Stimulated activated CD4-positive, alpha-beta T cell treated with anti-CD3 and anti-CD28 coated beads, Interleukin-1b, Interleukin-23, amount 100 ng/mL, for 24 hours (primary cell): ENCODE results near the gene TSN.
A peak's percentile ranks its signal among the peaks of the same experiment; 100 is the strongest.
"Not testable (repeated sequence)": the region's sequence is repeated elsewhere in the genome, so short reads cannot be mapped to it uniquely, and the experiment has no call there.

Experiments
- DNase-seq, 4 experiments: peaks; one replicate each; pipeline ENCODE4 v3.0.0-alpha.2; 2020; ENCODE audit warnings: low read depth in 4 of 4, low spot score in 1 of 4

The TSN gene

DNA sequence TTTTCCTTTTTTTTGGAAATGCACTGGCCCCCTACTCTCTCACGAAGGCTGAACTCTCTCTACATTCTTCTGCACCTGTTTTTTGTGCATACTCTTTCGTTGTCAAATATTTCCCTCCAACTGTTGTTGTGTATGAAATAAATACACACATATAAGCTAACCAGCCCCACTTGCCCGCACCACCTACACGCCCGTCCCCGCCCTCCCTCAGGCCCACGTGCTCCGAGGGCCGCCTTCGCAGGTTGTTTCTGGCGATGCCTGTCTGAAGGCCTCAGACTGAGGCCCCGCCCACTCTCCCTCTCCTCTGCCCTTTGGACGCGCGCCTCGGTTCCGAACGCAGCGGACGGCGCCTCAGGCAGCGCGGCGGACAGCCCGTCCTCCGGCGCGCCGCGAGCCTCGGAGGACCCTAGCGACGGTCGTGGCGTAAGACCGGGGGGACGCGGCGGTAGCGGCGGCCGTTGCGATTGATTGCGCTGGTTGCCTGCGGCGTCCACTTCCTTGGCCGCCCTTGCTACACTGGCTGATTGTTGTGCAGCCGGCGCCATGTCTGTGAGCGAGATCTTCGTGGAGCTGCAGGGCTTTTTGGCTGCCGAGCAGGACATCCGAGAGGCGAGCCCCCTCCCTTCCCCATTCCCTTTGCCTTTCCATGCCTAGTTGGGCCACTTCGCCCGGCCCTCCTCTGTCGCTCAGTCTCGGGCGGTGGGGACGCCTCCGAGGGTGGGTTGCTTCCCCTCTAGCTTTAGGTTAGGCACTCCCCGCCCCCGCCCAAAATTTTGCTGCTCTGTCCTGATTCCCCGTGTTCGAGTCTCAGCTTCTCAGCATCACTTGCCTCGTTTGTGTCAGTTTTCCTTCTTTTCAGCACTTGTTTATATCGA lies at the start of gene TSN:
TSS of gene TSN (plus strand) at position 415 of the 875 bp plus-strand sequence. CDS start at position 544, 129 bp downstream.
- peak; percentile 93 to 98 (median 96) for DNase-seq

GRCh38 chr2:121705958-121706357 lies 49.5 kb upstream of the TSN start:
- DNase-seq: no peak

GRCh38 chr2:121707344-121707919 lies 48.0 kb upstream of the TSN start:
- no peak for DNase-seq

- DNase-seq: no peak
These were observed 47.5 kb upstream of the TSN start for GRCh38 chr2:121707920-121708361.

DNA sequence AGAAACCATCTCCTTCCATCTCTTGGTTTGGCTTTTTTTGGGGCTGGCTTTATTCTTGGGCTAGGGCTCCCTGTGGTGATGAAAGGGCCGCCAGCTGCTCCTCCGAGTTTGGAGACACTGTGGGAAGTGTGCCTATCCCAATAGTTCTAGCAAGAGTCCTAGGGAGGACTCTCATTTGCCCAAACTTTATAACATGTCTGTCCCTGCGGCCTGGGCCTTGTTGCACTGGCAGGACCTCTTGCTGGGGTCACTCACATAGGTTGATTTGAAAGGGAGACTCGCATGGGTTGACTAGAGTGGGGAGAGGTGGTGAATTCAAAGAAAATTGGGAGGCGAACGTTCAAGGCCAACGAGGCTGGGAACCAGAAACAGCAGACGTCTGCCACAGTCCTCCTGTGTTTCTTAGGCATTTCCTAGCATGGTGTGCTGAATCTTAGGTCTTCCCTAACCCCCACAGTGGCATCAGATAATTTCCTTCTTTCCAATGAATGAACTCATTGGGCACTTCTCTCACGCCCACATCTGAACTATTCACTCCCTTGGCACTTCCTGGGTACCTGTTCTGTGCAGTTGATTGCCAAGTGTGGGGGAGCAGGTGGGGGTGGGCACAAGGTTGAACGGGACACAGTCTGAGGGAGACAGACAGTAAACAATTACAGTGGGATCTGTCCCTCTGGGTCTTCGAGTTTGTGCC lies 45.5 kb upstream of the TSN start:
- no peak for DNase-seq

DNA sequence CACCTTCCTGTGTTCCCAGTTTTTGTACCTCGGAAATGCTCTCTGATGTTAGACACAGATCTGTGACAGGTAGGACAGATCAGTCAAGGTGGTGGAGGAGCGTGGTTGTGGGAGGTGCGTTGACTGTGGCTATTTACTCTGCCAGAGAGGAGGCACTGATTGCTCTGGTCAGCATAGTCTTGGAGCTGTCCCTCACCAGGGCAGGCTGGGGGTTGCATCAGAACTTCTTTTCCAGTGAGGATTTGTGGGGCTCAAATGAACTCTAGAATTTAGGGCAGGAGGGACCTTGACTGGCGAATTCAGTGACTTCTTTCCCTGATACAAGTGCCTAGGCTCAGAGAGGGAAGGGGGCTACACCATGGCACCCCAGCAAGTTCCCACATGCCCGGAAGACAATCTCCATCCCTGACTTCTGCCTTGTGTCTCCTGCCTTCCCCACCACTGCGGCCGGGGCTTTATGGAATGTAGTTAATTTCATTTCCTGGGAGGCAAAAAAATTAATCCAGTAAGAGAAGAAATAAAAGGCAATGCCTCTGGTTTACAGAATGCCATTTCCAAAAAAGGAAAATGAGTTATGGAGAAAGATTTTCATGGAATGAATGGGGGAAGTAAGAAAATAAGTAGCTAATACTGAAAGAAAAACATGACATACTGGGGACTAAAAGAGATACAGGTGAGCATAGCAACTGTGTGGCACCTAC lies 44.8 kb upstream of the TSN start:
- DNase-seq: no peak

- not testable (repeated sequence) for DNase-seq
These were observed 44.0 kb upstream of the TSN start for GRCh38 chr2:121711481-121711880.

DNA sequence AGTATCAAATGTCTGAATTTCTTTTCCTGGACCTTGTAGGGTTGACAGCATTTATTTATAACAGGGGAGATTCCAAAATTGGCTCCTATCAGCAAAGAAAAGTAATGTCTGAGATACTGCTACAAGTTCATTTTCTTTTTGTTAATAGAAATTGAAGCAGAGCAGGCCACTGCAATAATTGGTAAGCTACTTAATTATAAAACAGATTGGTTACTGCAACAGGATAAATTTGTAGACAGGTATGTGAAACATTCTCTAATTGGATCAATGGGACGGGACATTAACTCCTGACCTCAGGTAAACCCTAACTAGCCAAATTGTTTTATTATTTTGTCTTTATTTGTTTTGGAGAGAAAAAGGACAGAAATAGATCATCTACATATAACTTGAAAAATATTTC lies 39.3 kb upstream of the TSN start:
- no peak for DNase-seq

GRCh38 chr2:121717529-121717928 lies 37.9 kb upstream of the TSN start:
- DNase-seq: no peak

DNA sequence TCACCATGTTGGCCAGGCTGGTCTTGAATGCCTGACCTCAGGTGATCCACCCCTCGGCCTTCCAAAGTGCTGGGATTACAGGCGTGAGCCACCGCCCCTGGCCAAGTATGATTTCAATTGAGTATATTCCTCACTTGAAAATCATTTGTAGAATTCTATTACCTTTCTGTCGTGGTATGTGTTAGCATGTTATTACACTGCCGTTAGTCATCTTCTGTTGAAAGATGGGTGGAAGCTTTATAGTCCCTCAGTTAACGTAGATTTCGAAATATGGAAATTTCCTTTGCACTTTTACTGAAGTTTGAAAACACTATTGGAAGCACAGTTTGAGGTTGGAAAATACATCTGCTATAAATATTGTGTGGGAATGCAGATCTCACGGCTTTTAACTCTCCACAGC lies 33.5 kb upstream of the TSN start:
- DNase-seq: no peak

GRCh38 chr2:121722479-121722878 lies 33.0 kb upstream of the TSN start:
- DNase-seq: no peak

GRCh38 chr2:121723316-121723715 lies 32.1 kb upstream of the TSN start:
- no peak for DNase-seq

DNA sequence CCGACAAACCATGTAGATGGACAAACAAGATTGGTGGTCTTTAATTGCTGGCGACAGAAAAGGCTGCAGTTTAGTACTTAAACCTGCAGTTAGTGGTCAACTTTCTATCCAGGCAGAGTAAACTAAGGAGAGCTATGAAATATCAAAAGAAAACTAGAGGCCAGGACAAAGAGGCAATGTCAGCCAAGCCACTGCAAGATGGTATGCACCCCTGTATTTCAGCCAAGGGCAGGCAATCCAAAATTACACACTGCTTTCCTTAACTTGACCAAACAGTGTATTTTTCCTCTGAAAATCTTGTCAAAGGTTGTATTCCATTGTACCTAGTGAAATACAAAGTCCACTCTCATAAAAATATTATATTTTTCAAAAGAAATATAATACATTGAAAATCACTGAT lies 28.1 kb upstream of the TSN start:
- DNase-seq: no peak

GRCh38 chr2:121727950-121728349 lies 27.5 kb upstream of the TSN start:
- DNase-seq: no peak

DNA sequence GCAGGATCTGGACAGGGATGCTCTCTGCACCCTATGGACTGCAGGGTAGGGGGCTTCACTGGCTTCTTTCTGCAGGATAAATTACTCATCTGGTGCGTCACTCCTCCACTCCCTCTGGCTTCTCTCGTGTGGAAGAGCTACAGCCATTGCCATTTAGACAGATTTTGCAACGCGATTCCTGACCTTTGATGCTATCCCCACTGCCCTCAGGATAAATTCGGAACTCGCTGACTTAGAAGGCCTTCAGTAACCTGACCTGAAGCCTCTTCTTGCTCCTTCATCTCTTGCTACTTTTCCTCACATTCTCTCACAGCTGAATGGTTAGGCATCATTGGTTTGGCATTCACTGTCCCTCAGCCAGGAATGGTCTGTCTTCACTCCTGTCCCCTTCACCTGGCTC lies 24.1 kb upstream of the TSN start:
- DNase-seq: no peak

DNA sequence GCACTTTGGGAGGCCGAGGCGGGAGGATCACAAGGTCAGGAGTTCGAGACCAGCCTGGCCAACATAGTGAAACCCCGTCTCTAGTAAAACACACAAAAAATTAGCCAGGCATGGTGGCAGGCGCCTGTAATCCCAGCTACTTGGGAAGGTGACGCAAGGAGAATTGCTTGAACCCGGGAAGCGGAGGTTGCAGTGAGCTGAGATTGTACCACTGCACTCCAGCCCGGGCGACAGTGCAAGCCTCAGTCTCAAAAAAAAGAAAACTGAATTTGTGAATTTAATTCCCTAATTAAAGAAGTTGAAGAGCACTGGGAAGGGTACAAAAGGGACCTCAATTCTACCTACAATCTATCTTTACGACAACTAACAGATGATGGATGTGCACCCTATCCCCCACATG lies 20.9 kb upstream of the TSN start:
- not testable (repeated sequence) for DNase-seq

GRCh38 chr2:121735518-121736074 lies 19.9 kb upstream of the TSN start:
- DNase-seq: no peak

DNA sequence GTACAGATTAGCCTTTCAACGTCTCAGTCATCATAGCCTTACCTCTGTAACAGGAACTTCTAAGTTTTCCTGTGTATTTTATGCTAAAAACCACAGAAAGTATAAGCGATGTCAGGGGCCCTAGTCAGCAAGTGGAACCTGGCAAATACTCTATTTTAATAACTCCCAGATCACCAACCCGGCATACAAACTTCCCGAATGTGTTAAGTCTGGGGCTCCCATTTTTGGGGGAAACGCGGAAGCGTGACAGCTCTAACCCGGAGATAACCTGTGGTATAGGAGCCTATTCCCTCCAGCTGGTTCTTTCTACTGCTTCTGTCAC lies 19.4 kb upstream of the TSN start:
- DNase-seq: no peak

DNA sequence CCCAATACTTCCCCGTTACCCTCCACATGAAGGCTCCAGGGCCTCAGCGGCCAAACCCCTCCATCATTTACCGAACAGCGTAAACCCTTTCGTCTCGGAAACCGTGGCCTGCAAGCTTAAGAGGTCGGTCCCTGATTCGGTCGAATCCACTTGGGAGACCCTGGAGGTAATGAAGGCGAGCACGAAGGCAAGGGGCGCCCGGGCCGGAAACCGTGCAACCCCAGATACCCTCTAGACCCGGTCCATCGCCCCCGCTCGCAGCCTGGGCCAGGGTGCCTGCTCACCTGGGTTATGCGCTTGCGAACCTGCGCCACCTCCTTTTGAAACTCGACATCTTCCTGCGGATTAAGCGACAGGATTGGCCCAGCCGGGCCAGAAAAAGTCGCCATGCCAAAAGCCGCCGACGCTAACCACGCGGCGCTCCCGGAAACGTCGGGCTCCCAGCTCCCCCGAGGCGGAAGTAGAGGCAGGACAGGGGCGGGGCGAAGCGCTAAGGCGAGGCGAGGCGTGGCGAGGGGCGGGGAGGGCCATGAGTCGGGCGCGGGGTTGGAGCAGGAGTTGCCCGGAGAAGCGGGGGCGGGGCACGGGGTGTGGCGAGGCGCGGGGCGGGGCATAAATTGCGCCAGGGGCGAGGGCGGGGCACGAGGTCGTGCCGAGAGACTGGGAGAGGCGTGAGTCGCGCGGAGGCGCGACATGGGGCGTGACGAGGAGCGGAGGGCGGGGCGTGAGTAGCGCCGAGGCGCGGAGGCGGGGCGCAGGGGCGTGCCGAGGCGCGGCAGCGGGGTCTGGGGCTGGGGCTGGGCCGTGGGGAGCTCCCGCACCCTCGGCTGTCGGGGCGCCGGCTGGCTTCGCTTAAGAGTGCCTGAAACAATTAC lies 18.8 kb upstream of the TSN start, which contains the start of gene NIFK:
TSS of gene NIFK (minus strand) at position 414 of the 875 bp plus-strand sequence. CDS start at position 389, 25 bp downstream.
- DNase-seq: peak; percentile 100

DNA sequence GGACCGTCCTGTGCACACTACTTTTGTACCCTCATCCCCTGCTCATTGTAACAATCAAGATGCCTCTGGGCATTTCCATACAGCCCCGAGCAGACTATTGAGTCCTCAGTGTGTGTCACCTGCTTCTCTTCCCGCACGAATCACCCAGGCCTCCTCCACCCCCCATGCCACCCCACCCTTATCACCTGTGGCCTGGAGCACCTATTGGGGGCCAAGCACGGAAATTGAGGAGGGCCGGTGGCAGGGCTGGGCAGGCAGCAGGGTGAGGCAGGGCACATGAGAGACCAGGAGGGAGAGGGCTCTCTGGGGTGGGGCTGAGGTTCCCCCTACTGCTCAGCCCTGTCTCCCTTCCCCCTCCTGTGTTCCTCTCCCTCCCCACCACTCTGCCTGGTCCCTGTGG lies 14.5 kb upstream of the TSN start:
- DNase-seq: no peak
